Breast epithelium (tissue), 4 donors: ENCODE measurements around the gene WDFY2. TPM values are rescaled to one million over a fixed set of nuclear protein-coding genes. Genes with fewer than 3 reads are reported as not detected.

ENCODE experiments used
- DNase-seq, 2 donors: peaks; one replicate each; pipeline ENCODE4 v3.0.0-alpha.2; 2019; ENCODE audit warnings: low spot score in 2 of 2
- H3K27ac ChIP-seq, 2 donors: fragments of 200-600 bp; sonication (generic) in 1 of 2; one replicate each; pipeline ENCODE4 v1.5.1; 2016 to 2019; ENCODE audit warnings: mild to moderate bottlenecking in 1 of 2
- H3K27me3 ChIP-seq, 2 donors: fragments of 200-600 bp; sonication (generic) in 1 of 2; one replicate each; pipeline versions ENCODE4 v1.5.1 to v1.6.0; 2017 to 2019; ENCODE audit warnings: control low read depth in 1 of 2, mild to moderate bottlenecking in 1 of 2
- H3K36me3 ChIP-seq: fragments of 200-600 bp; one replicate; pipeline ENCODE4 v1.5.1; 2019
- H3K4me1 ChIP-seq, 2 donors: fragments of 200-600 bp; sonication (generic); one replicate each; pipeline ENCODE4 v1.5.1; 2016 to 2019; ENCODE audit warnings: control low read depth in 1 of 2
- H3K4me3 ChIP-seq, 3 donors: fragments of 200-600 bp; sonication (generic); 1 replicate in 2 of 3; 2 replicates in 1 of 3; pipeline ENCODE4 v1.5.1; 2016 to 2019; ENCODE audit warnings: mild to moderate bottlenecking in 3 of 3, moderate library complexity in 2 of 3
- H3K9me3 ChIP-seq, 2 donors: fragments of 200-600 bp; sonication (generic) in 1 of 2; one replicate each; pipeline ENCODE4 v1.5.1; 2016 to 2019; ENCODE audit warnings: control low read depth in 1 of 2
- POLR2A ChIP-seq: fragments of 450-650 bp; IDR thresholded peaks from one replicate; pipeline ENCODE4 v1.6.1; 2016; ENCODE audit warnings: antibody characterized with exemption, mild to moderate bottlenecking, moderate library complexity
- POLR2AphosphoS5 ChIP-seq, 3 donors: sonication (generic); formaldehyde crosslinking; IDR thresholded peaks; one replicate each; pipeline ENCODE4 v1.6.1; 2017; ENCODE audit warnings: antibody characterized with exemption in 3 of 3
- intact Hi-C: fragments of 100-400 bp; cut with DNase I; formaldehyde crosslinking; loops from one replicate; pipeline ENCODE4 v1.15.1; 2023; ENCODE audit warnings: low total_unique reads
- total RNA-seq, 3 donors: library from RNA; depleted of rRNA; stranded (reverse); fragments of >200 nt; gene quantifications; one replicate each; pipeline ENCODE4 v1.1.0, GENCODE V29; 2016
- TF ChIP-seq, protein P1 (sequence below), 3 donors: fragments of 450-650 bp; IDR thresholded peaks; one replicate each; pipeline ENCODE4 v1.5.1; 2016 to 2017; ENCODE audit warnings: antibody characterized with exemption in 3 of 3, mild to moderate bottlenecking in 3 of 3, moderate library complexity in 3 of 3

Gene WDFY2
- total RNA-seq, 3 donors from 2014 or later: 21.0 to 27.7 (median 21.4) TPM

DNA sequence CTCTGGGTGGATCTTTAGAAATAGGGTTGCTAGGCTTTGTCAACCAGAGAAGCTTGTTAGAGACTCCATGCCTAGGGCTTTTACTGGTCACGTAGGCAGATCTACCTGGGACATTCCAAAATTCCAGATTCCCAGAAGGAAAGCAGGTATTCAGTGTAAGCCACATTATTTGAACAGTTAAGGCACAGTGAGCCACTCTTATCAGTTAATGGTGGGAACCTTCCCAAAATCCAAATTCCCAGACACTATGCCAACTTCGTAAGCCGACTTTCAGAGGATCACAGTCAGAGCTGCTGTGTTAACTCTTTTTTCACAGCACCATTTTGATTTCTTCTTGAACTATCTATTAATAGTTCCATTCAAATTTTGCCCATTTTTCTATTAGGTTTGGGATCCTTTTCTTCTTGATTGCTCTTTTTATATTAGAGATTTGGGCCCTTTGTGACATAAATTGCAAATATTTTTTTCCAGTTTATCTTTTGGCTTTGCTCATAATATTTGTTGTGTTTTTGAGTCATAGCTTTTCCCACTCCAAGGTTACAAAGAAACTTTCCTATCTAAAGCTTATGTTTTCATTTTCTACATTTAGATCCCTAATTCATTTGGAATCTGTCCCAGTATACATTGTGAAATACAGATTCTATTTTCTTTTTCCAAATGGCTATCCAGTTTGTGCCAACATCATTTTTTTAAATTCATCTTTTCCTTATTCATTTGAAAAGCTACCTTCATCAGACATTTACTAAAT is 142.4 kb downstream of the WDFY2 start:
- intact Hi-C loops: no loop called here
- H3K27me3 ChIP-seq: no peaks in the 10 kb centered on the region
- H3K4me3 ChIP-seq: no peak overlapping the region
- no peaks in the 10 kb centered on the region for H3K9me3 ChIP-seq
- no peak for DNase-seq
- H3K27ac ChIP-seq: no peak overlapping the region
- TF ChIP-seq, protein P1, sequence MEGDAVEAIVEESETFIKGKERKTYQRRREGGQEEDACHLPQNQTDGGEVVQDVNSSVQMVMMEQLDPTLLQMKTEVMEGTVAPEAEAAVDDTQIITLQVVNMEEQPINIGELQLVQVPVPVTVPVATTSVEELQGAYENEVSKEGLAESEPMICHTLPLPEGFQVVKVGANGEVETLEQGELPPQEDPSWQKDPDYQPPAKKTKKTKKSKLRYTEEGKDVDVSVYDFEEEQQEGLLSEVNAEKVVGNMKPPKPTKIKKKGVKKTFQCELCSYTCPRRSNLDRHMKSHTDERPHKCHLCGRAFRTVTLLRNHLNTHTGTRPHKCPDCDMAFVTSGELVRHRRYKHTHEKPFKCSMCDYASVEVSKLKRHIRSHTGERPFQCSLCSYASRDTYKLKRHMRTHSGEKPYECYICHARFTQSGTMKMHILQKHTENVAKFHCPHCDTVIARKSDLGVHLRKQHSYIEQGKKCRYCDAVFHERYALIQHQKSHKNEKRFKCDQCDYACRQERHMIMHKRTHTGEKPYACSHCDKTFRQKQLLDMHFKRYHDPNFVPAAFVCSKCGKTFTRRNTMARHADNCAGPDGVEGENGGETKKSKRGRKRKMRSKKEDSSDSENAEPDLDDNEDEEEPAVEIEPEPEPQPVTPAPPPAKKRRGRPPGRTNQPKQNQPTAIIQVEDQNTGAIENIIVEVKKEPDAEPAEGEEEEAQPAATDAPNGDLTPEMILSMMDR (IDR thresholded peaks at IDR 0.05): no peak
- TF ChIP-seq POLR2A: no peak
- TF ChIP-seq POLR2AphosphoS5 (IDR thresholded peaks at IDR 0.05): no peak
- H3K36me3 ChIP-seq: no peaks in the 10 kb centered on the region
- H3K4me1 ChIP-seq: peaks cover 10 to 12% of the 10 kb centered on the region in 2 donors

DNA sequence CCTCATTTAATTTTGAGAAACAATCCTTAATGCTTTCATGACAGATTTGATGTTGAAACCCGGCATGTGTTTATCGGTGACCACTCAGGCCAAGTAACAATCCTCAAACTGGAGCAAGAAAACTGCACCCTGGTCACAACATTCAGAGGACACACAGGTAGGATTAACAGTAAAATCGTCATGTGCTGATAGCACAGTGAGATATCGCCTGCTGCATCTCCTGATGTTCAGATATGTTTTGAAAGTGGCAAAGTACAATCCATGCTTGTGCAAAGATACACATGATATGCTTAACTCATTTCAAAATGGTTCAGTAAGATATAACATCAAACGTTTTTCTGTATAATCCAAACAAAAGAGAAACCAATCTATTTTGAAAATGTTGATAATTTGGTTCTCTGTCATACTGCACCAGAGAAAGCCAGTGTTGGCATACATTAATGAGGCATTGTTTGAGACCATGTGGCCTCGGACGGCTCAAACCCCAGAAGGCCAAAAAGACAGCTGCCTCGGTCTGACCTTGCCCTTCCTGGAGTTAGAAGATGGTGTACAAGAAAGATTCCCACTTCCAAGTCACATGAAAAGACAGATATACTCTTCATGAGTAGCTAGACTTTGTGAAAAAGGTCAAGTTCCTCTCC is 143.5 kb downstream of the WDFY2 start:
- no peak for DNase-seq
- intact Hi-C loops: no loop called here
- TF ChIP-seq POLR2AphosphoS5 (IDR thresholded peaks at IDR 0.05): no peak
- TF ChIP-seq, protein P1 (IDR thresholded peaks at IDR 0.05): no peak
- no peak for TF ChIP-seq POLR2A
- no peaks in the 10 kb centered on the region for H3K36me3 ChIP-seq
- no peaks in the 10 kb centered on the region for H3K27me3 ChIP-seq
- no peak overlapping the region for H3K27ac ChIP-seq
- peaks cover 11 to 12% of the 10 kb centered on the region in 2 donors for H3K4me1 ChIP-seq
- H3K9me3 ChIP-seq: no peaks in the 10 kb centered on the region
- H3K4me3 ChIP-seq: no peak overlapping the region

DNA sequence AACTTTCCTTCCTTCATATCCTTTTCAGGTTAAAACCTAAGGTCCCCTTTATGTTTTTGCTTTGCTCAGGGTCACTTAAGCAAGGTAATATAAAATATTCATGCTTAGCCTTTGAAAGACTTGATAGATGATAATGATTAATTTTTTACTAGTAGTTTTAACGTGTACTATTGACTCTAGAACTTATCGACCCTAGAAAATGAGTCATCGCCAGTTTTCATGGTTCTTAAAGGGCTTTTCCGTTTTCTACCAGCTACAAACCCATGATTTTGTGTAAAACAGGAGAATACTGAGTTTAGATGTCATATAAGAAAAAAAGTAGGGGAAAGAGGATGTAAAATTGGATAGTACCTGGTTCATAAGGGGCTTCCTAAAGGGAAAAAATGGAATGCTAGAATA is 144.0 kb downstream of the WDFY2 start:
- Histone ChIP-seq H3K4me3 (no peak overlapping the region), H3K36me3 (no peaks in the 10 kb centered on the region), H3K4me1 (peaks cover 11 to 12% of the 10 kb centered on the region in 2 donors), H3K9me3 (no peaks in the 10 kb centered on the region), H3K27ac (no peak overlapping the region), H3K27me3 (no peaks in the 10 kb centered on the region)
- intact Hi-C loops: no loop called here
- no peak for DNase-seq
- TF ChIP-seq, protein P1 (IDR thresholded peaks at IDR 0.05): no peak
- TF ChIP-seq POLR2A: no peak
- TF ChIP-seq POLR2AphosphoS5 (IDR thresholded peaks at IDR 0.05): no peak

DNA sequence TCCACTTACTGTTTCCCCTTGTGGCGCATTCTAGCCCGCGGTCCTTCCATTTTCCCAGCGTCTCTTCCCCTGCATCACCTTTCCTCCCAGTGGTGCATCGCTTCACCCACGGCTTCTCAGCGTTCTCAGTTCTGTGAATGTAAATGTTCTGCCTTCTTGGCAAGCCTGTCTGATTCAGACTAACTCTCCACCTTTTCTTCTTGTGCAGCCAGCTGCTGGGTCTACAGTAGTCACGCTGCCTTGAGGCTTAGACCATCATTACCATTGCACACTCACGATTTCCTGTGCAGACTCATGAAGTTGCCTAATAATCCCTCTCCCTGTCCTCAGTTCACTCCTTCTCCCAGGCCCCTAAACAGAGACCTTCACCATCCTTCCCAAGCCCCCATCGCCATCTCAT is 144.7 kb downstream of the WDFY2 start:
- peaks cover 11 to 12% of the 10 kb centered on the region in 2 donors for H3K4me1 ChIP-seq
- intact Hi-C loops: no loop called here
- peak overlapping the region in 1 of 2 donors; percentile 90 for H3K27ac ChIP-seq
- no peak for DNase-seq
- no peak overlapping the region for H3K4me3 ChIP-seq
- H3K9me3 ChIP-seq: no peaks in the 10 kb centered on the region
- H3K27me3 ChIP-seq: no peaks in the 10 kb centered on the region
- TF ChIP-seq POLR2A (no peak), POLR2AphosphoS5 (IDR thresholded peaks at IDR 0.05) (no peak)
- TF ChIP-seq, protein P1 (IDR thresholded peaks at IDR 0.05): no peak
- H3K36me3 ChIP-seq: no peaks in the 10 kb centered on the region

DNA sequence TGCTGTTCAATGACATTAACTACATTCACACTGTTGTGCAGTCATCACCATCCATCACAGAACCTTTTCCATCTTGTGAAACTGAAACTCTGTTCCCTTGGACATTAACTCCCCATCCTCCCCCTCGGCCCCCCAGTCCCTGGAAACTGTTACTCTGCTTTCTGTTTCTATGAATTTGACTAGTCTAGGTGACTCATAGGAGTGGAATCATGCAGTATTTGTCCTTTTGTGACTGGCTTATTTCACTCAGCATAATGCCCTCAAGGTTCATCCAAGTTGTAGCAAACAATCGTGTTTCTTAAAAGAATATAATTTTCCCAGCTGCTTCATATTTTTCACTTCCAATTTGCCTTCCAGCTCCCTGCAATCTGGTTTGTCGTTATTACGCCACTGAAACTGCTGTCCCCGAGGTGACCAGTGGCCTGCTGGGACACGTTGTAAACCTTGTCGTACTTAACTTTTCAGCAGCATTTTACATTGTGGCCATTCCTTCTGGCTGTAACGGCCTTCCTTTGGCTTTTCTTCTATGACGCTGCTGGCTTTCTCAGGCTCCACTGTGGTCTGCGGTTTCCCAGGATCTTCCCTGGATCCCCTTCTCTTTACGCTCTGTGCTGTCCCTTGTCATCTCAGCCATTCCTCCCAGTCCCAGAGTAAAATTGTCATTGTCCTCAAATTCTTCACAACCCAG is 145.7 kb downstream of the WDFY2 start:
- intact Hi-C loops: no loop called here
- Histone ChIP-seq H3K4me1 (peaks cover 11 to 12% of the 10 kb centered on the region in 2 donors), H3K4me3 (peak overlapping the region in 2 of 3 donors; percentile 10 to 17), H3K27ac (peak overlapping the region; percentile 90 to 93), H3K9me3 (no peaks in the 10 kb centered on the region), H3K27me3 (no peaks in the 10 kb centered on the region), H3K36me3 (no peaks in the 10 kb centered on the region)
- peak in 1 of 2 donors; percentile 78 for DNase-seq
- TF ChIP-seq, protein P1 (IDR thresholded peaks at IDR 0.05): no peak
- TF ChIP-seq POLR2A (no peak), POLR2AphosphoS5 (IDR thresholded peaks at IDR 0.05) (peak in 2 of 3 donors; percentile 20 to 79)
